ENCODE data around the gene NAALADL1.

Gene NAALADL1

DNA sequence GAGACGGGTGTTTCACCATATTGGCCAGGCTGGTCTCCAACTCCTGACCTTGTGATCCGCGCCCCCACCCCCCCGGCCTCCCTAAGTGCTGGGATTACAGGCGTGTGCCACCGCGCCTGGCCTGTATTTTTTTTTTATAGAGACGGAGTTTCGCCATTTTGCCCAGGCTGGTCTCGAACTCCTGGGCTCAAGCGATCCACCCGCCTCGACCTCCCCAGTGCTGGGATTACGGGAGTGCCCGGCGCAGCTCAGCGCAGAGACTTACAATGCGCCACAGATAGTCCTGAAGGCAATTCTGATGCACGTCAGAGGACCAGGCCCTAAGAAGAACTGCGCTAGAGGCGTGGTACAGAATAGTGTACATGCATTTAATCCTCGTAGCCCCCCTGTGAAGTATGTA, 37.1 kb upstream of the NAALADL1 start:
- H3K27me3 ChIP-seq (ENCODE audit: control insufficient read depth, insufficient read depth, low read length) = no peaks in the 10 kb centered on the region
- peaks cover 6% of the 10 kb centered on the region; the same call in 1 of the 2 replicates for H3K36me3 ChIP-seq (ENCODE audit: control insufficient read depth, insufficient read depth, low read length)
- 0 out of 2 replicates have a peak, but pooled peaks cover 3% of the 10 kb centered on the region for H3K4me1 ChIP-seq (ENCODE audit: control insufficient read depth, insufficient read depth, low read length)
- no peak overlapping the region for H3K27ac ChIP-seq (ENCODE audit: low read depth, low read length)
- peak overlapping the region; percentile 78 for H3K4me3 ChIP-seq (ENCODE audit: low read depth, low read length)
- peak overlapping the region; percentile 39 for H3K9ac ChIP-seq (ENCODE audit: low read length)
- H3K9me3 ChIP-seq (ENCODE audit: control insufficient read depth, insufficient read depth, low read depth, low read length) = no peaks in the 10 kb centered on the region

DNA sequence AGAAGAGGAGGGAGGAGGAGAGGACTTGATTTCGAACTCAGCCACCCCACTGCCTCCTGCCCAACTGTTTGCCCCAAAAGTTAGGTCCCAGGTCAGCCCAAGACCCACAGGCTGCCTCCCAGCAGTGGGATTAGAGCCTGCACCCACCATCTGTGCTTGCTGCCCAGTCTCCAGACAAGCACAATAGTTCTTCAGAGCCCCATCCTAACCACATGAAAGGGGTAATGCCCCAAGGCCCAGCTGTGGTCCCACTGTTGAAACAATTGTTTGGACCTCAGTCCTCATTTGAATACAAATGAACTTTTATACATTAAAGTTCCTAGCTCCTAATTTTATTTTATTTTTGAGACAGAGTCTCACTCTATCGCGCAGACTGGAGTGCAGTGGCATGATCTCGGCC, 32.3 kb upstream of the NAALADL1 start:
- no peak overlapping the region for H3K4me3 ChIP-seq (ENCODE audit: low read depth, low read length)
- H3K9ac ChIP-seq (ENCODE audit: low read length) = no peak overlapping the region
- H3K4me1 ChIP-seq (ENCODE audit: control insufficient read depth, insufficient read depth, low read length) = no peaks in the 10 kb centered on the region
- H3K9me3 ChIP-seq (ENCODE audit: control insufficient read depth, insufficient read depth, low read depth, low read length) = no peaks in the 10 kb centered on the region
- peaks cover 40% of the 10 kb centered on the region for H3K36me3 ChIP-seq (ENCODE audit: control insufficient read depth, insufficient read depth, low read length)
- no peaks in the 10 kb centered on the region for H3K27me3 ChIP-seq (ENCODE audit: control insufficient read depth, insufficient read depth, low read length)
- H3K27ac ChIP-seq (ENCODE audit: low read depth, low read length) = no peak overlapping the region

DNA sequence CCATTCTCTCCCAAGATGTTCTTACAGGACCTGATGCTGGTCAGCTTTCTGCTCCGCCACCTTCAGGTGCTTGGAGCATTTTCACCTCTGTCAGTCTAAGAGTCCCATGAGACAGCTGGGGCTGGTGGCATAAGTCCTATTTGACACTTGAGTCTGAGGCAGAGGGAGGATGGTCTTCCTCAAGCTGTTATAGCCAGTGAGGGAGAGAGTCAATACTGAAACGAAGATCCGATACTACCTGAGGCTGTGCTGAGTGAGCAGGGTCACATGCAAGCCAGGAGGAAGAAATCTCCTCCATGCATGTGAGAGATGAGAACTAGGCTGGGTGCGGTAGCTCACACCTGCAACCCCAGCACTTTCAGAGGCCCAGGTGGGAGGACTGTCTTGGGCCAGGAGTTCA, 31.3 kb upstream of the NAALADL1 start:
- H3K9ac ChIP-seq (ENCODE audit: low read length) = no peak overlapping the region
- H3K36me3 ChIP-seq (ENCODE audit: control insufficient read depth, insufficient read depth, low read length) = peaks cover 43% of the 10 kb centered on the region
- no peaks in the 10 kb centered on the region for H3K4me1 ChIP-seq (ENCODE audit: control insufficient read depth, insufficient read depth, low read length)

DNA sequence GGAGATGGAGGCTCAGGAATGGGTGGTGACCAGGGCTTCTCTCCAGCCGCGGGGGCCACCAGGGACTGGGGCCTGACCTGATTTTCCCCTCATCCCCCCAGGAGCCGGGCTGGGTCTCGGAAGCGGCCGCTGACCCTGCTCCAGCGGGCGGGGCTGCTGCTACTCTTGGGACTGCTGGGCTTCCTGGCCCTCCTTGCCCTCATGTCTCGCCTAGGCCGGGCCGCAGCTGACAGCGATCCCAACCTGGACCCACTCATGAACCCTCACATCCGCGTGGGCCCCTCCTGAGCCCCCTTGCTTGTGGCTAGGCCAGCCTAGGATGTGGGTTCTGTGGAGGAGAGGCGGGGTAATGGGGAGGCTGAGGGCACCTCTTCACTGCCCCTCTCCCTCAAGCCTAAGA, 29.5 kb upstream of the NAALADL1 start:
- peaks cover 47% of the 10 kb centered on the region for H3K36me3 ChIP-seq (ENCODE audit: control insufficient read depth, insufficient read depth, low read length)
- no peak overlapping the region for H3K9ac ChIP-seq (ENCODE audit: low read length)
- no peak overlapping the region for H3K27ac ChIP-seq (ENCODE audit: low read depth, low read length)
- H3K27me3 ChIP-seq (ENCODE audit: control insufficient read depth, insufficient read depth, low read length) = no peaks in the 10 kb centered on the region
- H3K9me3 ChIP-seq (ENCODE audit: control insufficient read depth, insufficient read depth, low read depth, low read length) = no peaks in the 10 kb centered on the region
- H3K4me3 ChIP-seq (ENCODE audit: low read depth, low read length) = no peak overlapping the region
- peaks cover 3% of the 10 kb centered on the region for H3K4me1 ChIP-seq (ENCODE audit: control insufficient read depth, insufficient read depth, low read length)

More for the DNA sequence above, 31.3 kb upstream of the NAALADL1 start:
- H3K27ac ChIP-seq (ENCODE audit: low read depth, low read length) = no peak overlapping the region
- H3K4me3 ChIP-seq (ENCODE audit: low read depth, low read length) = no peak overlapping the region
- no peaks in the 10 kb centered on the region for H3K9me3 ChIP-seq (ENCODE audit: control insufficient read depth, insufficient read depth, low read depth, low read length)
- H3K27me3 ChIP-seq (ENCODE audit: control insufficient read depth, insufficient read depth, low read length) = no peaks in the 10 kb centered on the region

DNA sequence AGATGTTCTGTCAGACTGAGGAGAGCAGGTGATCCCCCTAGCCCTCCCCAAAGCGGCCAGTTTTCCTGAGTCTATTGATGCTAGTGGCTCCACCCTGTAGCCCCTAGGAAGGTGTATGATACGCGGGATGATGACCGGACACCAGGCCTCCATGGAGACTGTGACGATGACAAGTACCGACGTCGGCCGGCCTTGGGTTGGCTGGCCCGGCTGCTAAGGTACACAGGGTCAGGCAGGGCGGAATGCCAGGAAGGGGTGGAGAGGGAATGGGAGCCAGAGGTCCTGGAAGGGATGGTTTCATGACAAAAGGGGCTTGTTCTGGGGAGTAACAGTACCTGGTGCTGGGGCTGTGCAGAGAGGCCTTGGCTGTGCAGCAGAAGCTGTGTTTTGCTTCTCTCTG, 28.9 kb upstream of the NAALADL1 start:
- H3K9ac ChIP-seq (ENCODE audit: low read length) = no peak overlapping the region
- H3K27me3 ChIP-seq (ENCODE audit: control insufficient read depth, insufficient read depth, low read length) = no peaks in the 10 kb centered on the region
- no peak overlapping the region for H3K27ac ChIP-seq (ENCODE audit: low read depth, low read length)
- no peaks in the 10 kb centered on the region for H3K9me3 ChIP-seq (ENCODE audit: control insufficient read depth, insufficient read depth, low read depth, low read length)
- peaks cover 50% of the 10 kb centered on the region for H3K36me3 ChIP-seq (ENCODE audit: control insufficient read depth, insufficient read depth, low read length)
- H3K4me1 ChIP-seq (ENCODE audit: control insufficient read depth, insufficient read depth, low read length) = peaks cover 6% of the 10 kb centered on the region
- no peak overlapping the region for H3K4me3 ChIP-seq (ENCODE audit: low read depth, low read length)

DNA sequence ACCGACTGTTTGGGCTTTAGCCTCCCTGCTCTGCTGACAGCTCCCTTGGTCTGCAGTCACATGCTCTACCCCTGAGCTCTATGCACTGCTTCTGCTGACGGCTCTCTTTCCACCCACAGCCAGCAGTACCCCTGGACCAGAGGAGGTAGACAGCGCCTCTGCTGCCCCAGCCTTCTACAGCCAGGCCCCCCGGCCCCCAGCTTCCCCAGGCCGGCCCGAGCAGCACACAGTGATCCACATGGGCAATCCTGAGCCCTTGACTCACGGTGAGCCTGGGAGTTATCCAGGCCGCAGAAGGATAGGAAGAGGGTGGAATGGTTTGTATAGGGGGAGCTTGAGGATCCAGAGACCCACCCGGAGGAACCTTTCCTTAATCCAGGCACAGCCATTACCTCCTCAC, 28.5 kb upstream of the NAALADL1 start:
- H3K27ac ChIP-seq (ENCODE audit: low read depth, low read length) = no peak overlapping the region
- no peak overlapping the region for H3K9ac ChIP-seq (ENCODE audit: low read length)
- peaks cover 6% of the 10 kb centered on the region for H3K4me1 ChIP-seq (ENCODE audit: control insufficient read depth, insufficient read depth, low read length)
- no peaks in the 10 kb centered on the region for H3K9me3 ChIP-seq (ENCODE audit: control insufficient read depth, insufficient read depth, low read depth, low read length)
- no peaks in the 10 kb centered on the region for H3K27me3 ChIP-seq (ENCODE audit: control insufficient read depth, insufficient read depth, low read length)
- H3K4me3 ChIP-seq (ENCODE audit: low read depth, low read length) = no peak overlapping the region
- peaks cover 54% of the 10 kb centered on the region for H3K36me3 ChIP-seq (ENCODE audit: control insufficient read depth, insufficient read depth, low read length)

DNA sequence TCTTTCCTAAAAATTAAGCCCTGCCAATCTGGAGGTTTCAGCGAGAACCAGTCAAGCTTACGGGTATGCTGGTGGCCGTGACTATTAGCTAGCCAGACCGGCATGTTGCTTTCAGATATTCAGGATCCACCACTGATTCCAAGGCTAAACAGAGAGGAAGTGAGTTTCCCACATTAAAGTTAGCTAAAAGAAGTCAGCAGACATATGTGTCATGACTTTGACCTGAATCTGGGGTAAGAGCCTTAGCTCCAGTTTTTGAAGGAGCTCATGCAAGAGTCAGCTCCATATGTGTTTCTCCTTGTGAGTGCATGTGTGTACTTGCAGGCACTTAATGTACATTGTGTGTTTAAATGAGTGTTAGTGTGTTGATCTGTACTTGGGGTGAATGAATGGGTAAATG, 27.1 kb upstream of the NAALADL1 start:
- Histone ChIP-seq H3K9me3 (ENCODE audit: control insufficient read depth, insufficient read depth, low read depth, low read length) (no peaks in the 10 kb centered on the region), H3K27ac (ENCODE audit: low read depth, low read length) (no peak overlapping the region), H3K27me3 (ENCODE audit: control insufficient read depth, insufficient read depth, low read length) (no peaks in the 10 kb centered on the region), H3K36me3 (ENCODE audit: control insufficient read depth, insufficient read depth, low read length) (peaks cover 66% of the 10 kb centered on the region), H3K4me3 (ENCODE audit: low read depth, low read length) (no peak overlapping the region), H3K9ac (ENCODE audit: low read length) (no peak overlapping the region), H3K4me1 (ENCODE audit: control insufficient read depth, insufficient read depth, low read length) (peaks cover 6% of the 10 kb centered on the region)

DNA sequence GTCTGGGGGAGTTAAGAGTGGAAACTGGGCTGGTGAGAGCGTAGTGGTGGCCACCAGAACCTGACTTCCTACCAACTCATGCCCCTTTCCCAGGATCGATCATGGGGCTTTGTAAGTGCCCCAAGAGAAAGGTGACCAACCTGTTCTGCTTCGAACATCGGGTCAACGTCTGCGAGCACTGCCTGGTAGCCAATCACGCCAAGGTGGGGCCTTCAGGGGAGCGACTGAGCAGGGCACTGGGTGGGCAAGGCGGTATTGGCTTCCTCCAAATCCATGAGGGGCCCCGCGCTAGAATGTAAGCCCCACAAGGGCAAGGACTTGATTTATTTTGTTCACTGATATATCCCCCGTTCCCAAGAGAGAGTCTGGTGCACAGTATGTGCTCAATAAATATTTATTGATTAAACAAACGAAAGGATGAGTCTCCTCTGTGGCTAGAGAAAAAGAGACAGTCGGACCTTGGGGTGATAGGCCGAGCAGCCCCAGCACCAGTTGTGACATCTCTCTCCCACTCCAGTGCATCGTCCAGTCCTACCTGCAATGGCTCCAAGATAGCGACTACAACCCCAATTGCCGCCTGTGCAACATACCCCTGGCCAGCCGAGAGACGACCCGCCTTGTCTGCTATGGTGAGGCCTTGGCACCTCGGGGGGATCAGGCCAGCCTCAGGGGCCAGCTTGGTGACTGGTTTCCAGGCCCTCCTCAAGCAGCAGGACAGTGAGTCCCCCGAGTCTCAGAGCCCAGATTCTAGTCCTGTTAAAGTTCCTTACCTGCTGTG, 26.4 kb upstream of the NAALADL1 start:
- Histone ChIP-seq H3K9ac (ENCODE audit: low read length) (peak overlapping the region; percentile 99), H3K36me3 (ENCODE audit: control insufficient read depth, insufficient read depth, low read length) (peaks cover 70% of the 10 kb centered on the region), H3K4me1 (ENCODE audit: control insufficient read depth, insufficient read depth, low read length) (peaks cover 6% of the 10 kb centered on the region), H3K27me3 (ENCODE audit: control insufficient read depth, insufficient read depth, low read length) (no peaks in the 10 kb centered on the region), H3K9me3 (ENCODE audit: control insufficient read depth, insufficient read depth, low read depth, low read length) (no peaks in the 10 kb centered on the region), H3K4me3 (ENCODE audit: low read depth, low read length) (peak overlapping the region; percentile 98), H3K27ac (ENCODE audit: low read depth, low read length) (no peak overlapping the region)

DNA sequence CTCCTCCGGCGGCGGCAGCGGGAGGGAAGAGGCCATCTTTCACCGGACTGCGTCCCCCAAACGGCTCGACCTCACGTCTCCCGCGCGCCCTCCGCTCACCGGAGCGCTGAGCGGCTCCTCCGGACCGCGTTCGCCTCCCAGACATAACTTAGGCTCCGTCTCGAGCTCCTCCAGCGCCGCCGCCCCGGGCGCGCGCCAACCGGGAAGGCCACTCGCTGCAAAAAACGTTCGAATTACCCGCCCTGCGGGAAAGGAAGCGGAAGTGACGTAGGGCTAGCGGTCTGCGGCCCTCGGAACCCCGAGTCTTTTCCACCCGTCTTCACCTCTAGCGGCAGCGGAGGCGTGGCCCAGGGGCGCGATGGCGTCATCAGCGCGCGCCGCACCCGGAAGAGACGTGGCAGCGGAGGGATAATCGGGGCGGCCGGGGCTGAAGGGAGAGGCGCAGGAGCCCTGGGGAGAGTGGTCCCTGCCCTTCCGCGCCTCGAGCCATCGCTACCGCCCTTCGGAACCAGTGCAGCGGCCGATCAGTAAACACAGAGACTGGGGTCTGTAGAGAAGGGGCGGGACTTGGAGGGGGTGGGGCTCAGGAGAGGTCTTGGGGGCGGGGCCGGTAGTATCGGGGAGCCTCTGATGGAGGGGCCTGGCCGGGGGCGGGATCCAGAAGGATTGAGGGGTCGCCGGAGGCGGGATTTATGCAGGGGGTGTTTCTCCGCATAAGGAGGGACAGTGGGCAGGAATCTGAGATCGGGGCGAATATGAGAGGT, 25.7 kb upstream of the NAALADL1 start, which contains the start of the genes CDCA5 and ZFPL1:
Gene CDCA5 (minus strand): TSS at position 207 of the 764 bp plus-strand sequence. CDS start 62 bp downstream, at position 145.
Gene ZFPL1 (plus strand): TSS at position 389 of the 764 bp plus-strand sequence. CDS start 477 bp downstream, outside the sequence.
- peak within 1 kb of the TSS; percentile 97 for H3K27ac ChIP-seq (ENCODE audit: low read depth, low read length)
- peak within 1 kb of the TSS; percentile 99 for H3K9ac ChIP-seq (ENCODE audit: low read length)
- no peaks in the 10 kb centered on the region for H3K27me3 ChIP-seq (ENCODE audit: control insufficient read depth, insufficient read depth, low read length)
- H3K9me3 ChIP-seq (ENCODE audit: control insufficient read depth, insufficient read depth, low read depth, low read length) = no peaks in the 10 kb centered on the region
- peaks cover 70% of the 10 kb centered on the region for H3K36me3 ChIP-seq (ENCODE audit: control insufficient read depth, insufficient read depth, low read length)
- H3K4me3 ChIP-seq (ENCODE audit: low read depth, low read length) = peak within 1 kb of the TSS; percentile 98
- H3K4me1 ChIP-seq (ENCODE audit: control insufficient read depth, insufficient read depth, low read length) = peaks cover 6% of the 10 kb centered on the region

DNA sequence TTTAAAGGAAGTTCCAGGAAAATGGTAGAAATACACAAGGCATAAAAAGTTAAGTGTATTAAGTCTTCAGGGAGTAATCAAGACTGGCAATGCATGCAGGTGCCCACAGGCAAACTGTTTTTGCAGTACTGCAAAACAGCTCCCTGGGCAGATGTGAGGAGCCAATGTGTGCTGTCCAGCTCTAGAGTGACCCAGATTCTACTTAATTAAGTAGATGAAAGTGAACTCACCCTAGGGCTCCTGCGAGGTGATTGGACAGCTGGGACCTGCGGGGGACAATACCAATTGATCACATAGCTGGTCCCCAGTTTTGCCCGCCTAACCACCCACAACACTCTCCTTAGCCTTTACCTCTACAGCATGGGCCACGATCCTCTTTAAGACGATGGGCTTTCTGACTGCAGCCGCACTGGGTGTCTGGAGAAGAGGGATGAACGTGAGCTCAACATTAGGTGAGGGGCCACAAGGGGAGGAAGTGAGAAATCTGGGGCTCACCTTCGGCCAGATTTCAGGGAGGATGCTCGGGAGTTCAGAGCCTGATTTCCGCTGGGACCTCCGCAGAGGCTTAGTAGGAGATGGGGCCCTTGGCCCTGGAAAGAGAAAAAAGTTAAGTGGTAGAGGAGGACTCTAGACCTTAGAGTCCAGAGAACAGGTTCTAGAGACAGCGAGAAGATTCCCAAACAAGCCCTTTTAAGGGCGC, 24.9 kb upstream of the NAALADL1 start:
- peak overlapping the region; percentile 99 for H3K9ac ChIP-seq (ENCODE audit: low read length)
- no peaks in the 10 kb centered on the region for H3K9me3 ChIP-seq (ENCODE audit: control insufficient read depth, insufficient read depth, low read depth, low read length)
- peak overlapping the region; percentile 98 for H3K4me3 ChIP-seq (ENCODE audit: low read depth, low read length)
- H3K27ac ChIP-seq (ENCODE audit: low read depth, low read length) = peak overlapping the region; percentile 97
- H3K36me3 ChIP-seq (ENCODE audit: control insufficient read depth, insufficient read depth, low read length) = peaks cover 70% of the 10 kb centered on the region
- H3K27me3 ChIP-seq (ENCODE audit: control insufficient read depth, insufficient read depth, low read length) = no peaks in the 10 kb centered on the region
- peaks cover 6% of the 10 kb centered on the region for H3K4me1 ChIP-seq (ENCODE audit: control insufficient read depth, insufficient read depth, low read length)

Data from HUES6 (cell line).